22Rv1 (cell line): ENCODE data around the gene SLC38A10.

Source experiments
- H3K27ac ChIP-seq: fragments of 450-650 bp; 2 replicates; pipeline ENCODE4 v1.5.1; 2017
- ZFX ChIP-seq: fragments of 450-650 bp; IDR thresholded peaks from 2 replicates; pipeline ENCODE4 v1.6.1; 2017; ENCODE audit warnings: antibody characterized with exemption, borderline replicate concordance
- TF ChIP-seq, protein P1 (sequence below): fragments of 450-650 bp; IDR thresholded peaks from 2 replicates; pipeline ENCODE4 v1.5.1; 2017; ENCODE audit warnings: mild to moderate bottlenecking

SLC38A10 gene

DNA sequence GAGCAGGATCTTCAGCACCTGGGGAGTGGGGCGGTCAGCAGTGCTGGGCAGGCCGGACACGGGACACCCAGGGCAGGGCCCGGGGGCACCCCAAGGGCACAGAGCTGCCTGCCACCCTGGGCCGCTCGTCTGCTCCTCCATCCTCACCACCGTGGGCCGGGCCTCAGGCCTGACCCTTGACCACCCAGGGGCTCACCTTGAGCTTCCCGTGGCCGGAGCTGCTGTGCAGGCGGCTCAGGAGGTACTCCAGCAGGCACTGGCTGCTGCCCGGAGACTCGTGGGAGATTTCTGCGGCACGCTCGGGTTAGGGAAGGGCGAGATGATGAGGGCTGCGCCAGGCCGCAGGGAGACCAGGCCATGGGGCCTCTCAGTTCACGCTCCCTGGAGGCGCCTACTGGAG is 58.3 kb downstream of the SLC38A10 start:
- H3K27ac ChIP-seq = no peak overlapping the region
- TF ChIP-seq, protein P1, sequence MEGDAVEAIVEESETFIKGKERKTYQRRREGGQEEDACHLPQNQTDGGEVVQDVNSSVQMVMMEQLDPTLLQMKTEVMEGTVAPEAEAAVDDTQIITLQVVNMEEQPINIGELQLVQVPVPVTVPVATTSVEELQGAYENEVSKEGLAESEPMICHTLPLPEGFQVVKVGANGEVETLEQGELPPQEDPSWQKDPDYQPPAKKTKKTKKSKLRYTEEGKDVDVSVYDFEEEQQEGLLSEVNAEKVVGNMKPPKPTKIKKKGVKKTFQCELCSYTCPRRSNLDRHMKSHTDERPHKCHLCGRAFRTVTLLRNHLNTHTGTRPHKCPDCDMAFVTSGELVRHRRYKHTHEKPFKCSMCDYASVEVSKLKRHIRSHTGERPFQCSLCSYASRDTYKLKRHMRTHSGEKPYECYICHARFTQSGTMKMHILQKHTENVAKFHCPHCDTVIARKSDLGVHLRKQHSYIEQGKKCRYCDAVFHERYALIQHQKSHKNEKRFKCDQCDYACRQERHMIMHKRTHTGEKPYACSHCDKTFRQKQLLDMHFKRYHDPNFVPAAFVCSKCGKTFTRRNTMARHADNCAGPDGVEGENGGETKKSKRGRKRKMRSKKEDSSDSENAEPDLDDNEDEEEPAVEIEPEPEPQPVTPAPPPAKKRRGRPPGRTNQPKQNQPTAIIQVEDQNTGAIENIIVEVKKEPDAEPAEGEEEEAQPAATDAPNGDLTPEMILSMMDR = no peak
- TF ChIP-seq ZFX = no peak

DNA sequence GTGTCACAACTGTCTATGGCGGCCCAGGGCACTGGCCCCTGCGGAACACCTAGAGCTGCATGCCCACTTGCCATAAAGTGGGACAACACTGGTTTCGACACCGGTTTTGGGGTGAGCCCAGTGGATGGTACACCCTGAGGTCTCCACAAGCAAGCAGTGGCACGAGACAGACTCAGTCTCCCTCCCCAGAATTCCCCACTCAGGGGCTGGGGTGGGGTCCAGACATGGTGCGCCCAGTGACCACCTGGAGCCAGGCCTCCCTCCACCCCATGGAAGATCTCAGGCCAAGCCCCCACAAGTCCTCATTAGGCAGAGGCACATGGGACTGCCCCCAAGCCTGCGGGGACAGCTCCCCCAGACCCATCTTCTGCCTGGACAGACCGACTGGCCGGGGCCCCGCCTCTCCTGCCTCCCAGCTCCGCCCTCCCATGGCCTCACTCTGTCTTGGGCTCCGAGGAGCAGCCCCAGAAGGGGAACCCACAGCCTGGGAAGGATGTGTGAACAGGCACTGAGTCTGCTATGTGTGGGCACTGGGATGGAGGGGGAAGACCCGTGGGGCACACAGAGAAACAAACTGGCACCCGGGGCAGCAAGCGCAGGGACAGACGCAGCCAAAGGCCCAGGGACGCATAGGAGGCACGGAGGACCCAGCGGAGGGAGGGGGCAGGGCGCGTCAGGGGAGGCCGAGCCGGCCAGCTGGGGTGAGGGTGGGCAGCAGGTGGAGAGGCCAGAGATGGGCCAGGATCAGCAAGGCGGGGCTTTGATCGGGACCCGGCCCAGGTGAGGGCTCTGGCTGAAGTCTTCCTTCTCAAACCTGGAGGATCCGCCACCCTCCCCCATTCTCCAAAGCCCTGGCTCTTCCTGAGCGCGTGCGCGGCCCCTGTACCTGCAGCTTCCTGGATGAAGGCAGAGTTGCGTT is 59.0 kb downstream of the SLC38A10 start:
- H3K27ac ChIP-seq = no peak overlapping the region
- no peak for TF ChIP-seq ZFX
- TF ChIP-seq, protein P1 = no peak

DNA sequence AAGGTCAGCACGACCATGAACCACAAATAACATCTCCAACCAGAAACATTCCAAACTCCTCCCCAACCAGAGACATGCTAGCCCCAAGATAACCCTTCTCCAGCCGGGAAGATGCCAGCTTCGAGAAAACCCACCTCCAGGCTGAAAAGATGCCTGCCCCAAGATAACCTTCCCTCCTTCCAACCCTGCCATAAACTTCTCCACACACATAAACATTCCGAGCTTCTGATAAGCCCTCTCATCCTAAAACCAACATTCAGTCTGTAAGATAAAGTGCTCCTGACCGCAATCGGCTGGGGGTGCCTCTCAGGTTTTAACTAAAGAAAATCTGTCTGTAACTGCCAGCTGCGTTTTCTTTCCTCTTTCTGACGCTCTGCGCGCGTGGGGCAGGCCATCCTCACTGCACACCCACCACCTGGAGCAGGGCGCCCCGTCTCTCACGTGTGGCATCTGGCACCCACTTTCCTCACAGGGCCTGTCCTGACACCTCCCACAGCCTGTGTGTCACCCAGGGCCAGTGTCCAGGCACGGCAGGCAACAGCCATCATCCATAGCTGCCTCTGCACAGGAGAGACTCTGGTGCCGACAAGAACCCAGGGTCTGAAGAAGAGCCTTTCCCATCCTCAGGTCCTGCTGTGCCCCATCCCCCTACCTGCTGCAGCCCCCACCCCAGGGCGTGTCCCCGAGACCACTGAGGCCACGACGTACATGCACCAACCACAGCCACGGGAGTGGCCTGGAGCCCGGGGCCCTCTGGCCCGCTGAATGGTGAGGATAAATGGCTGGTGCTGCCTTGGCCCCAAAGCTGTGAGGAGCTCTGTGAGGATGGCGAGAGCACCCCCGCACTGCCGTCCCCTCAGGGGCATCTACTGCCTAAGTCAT is 59.9 kb downstream of the SLC38A10 start:
- H3K27ac ChIP-seq = no peak overlapping the region
- no peak for TF ChIP-seq ZFX
- TF ChIP-seq, protein P1 = no peak

DNA sequence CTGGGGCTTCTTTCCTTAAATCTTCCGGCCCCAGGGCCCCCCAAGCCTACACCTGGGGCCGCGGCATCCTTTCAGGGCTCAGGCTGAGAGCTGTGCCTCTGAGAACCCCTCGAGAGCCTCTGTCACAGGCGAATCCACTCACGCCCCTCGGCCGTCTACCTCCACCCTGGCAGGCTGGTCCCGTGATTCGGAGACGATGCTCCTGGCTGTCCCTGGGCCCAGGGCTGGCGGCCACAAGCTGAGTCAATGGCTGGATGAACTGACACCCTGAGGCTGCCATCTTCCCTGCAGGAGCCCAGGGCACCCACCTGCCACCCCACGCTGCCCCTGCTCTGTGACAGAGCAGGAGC is 60.6 kb downstream of the SLC38A10 start:
- H3K27ac ChIP-seq = no peak overlapping the region
- no peak for TF ChIP-seq ZFX
- TF ChIP-seq, protein P1 = no peak

DNA sequence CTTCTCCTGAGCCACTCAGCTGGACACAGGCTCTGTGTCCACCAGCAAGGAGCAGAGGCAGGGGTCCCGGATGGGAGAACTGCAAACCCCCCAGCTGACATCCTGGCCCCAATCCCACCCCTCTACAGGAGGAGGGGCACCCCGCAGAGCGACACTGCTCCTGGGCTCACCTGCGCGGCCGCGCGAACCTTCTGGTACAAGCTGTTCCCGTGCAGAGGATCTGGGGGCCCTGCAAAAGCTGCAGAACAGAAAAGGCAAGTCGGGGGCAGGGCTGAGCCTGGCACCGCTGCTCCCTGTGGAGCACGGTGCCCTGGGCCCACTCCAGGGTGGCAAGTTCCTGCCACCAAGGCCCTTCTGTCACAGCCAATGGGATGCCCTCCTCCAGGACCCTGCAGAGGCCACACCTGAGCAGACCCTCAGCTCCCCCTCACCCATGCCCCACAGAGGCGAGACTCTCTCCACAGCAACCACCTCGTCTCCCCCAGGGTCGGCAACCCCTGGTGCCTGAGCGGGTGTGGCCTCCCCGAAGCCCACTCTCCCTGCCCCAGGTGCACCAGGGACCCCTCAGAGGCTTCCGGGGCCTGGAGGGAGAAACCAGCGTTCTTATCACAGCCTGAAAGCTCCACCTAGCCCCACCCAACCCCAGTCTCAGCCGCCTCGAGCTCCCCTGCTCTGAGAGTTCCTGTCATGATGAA is 61.1 kb downstream of the SLC38A10 start:
- TF ChIP-seq, protein P1 = no peak
- TF ChIP-seq ZFX = no peak
- H3K27ac ChIP-seq = no peak overlapping the region

DNA sequence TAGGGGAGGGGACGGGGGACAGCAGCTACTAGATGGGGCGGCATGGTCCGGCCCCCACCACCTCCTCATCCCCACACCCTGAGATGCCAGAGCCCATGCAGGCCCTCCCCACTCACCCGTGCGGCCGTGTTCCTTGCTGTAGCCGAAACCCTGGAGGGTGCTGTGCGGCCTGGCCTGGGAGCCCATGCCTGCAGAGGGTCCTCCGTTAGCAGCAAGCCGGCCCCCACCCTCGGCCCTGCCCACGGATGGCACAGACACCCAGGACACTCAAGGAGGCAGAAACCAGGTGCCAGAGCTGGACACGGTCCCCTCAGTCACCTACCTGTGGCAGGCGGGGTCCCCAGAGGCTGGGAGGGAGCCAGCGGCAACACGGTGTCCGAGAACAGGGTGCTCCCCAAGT is 61.8 kb downstream of the SLC38A10 start:
- H3K27ac ChIP-seq = no peak overlapping the region
- TF ChIP-seq ZFX = no peak
- TF ChIP-seq, protein P1 = no peak
